ENCODE measurements around the gene CBX6.

CBX6 gene

GRCh38 chr22:38831166-38831945 is 40.7 kb downstream of the CBX6 start:
- H3K79me1 ChIP-seq (ENCODE audit: low read length), result no peaks in the 10 kb centered on the region
- no peaks in the 10 kb centered on the region for H3K79me2 ChIP-seq (ENCODE audit: control insufficient read depth, insufficient read depth, low read length, poor library complexity)
- no peak overlapping the region for H4K91ac ChIP-seq (ENCODE audit: low read depth, low read length)
- no peak overlapping the region for H2BK120ac ChIP-seq (ENCODE audit: insufficient read depth, low read length, poor library complexity)
- no peaks in the 10 kb centered on the region for H3K4me1 ChIP-seq (ENCODE audit: control insufficient read depth in 1 of 2, insufficient read depth in 2 of 2, low read length in 2 of 2)
- H3K9me3 ChIP-seq (ENCODE audit: insufficient read depth, low read depth, low read length), result peaks cover 5% of the 10 kb centered on the region
- no peak overlapping the region for H2BK12ac ChIP-seq (ENCODE audit: low read length)
- H3K18ac ChIP-seq (ENCODE audit: low read length), result no peak overlapping the region
- H3K23ac ChIP-seq (ENCODE audit: low read length), result no peak overlapping the region
- no peak overlapping the region for H3K4me3 ChIP-seq (ENCODE audit: low read depth, low read length)
- peak; percentile 27 to 29 for DNase-seq
- no peak overlapping the region for H3K4ac ChIP-seq (ENCODE audit: low read depth, low read length)
- no peak overlapping the region for H2BK5ac ChIP-seq (ENCODE audit: low read depth, low read length, poor library complexity)
- H3K27me3 ChIP-seq (ENCODE audit: insufficient read depth, low read length), result no peaks in the 10 kb centered on the region
- H3K36me3 ChIP-seq (ENCODE audit: control insufficient read depth in 1 of 2, insufficient read depth in 2 of 2, low read length in 2 of 2), result no peaks in the 10 kb centered on the region
- no peak overlapping the region for H3K14ac ChIP-seq (ENCODE audit: low read length)
- H4K8ac ChIP-seq (ENCODE audit: low read depth, low read length), result no peak overlapping the region
- no peak overlapping the region for H3K9ac ChIP-seq (ENCODE audit: low read length)
- H2AK5ac ChIP-seq (ENCODE audit: low read length), result no peak overlapping the region
- no peak overlapping the region for H3K27ac ChIP-seq (ENCODE audit: low read depth, low read length)
- no peak overlapping the region for H3K4me2 ChIP-seq (ENCODE audit: low read length)
- no CpG with 5 or more reads among the region's 16 CpGs for WGBS (ENCODE audit: extremely low coverage, insufficient coverage, insufficient read length)
- H4K12ac ChIP-seq (ENCODE audit: low read depth, low read length), result no peak overlapping the region
- H2AFZ ChIP-seq (ENCODE audit: insufficient read depth, low read length, poor library complexity), result no peak overlapping the region

- DNase-seq, result no peak
- Histone ChIP-seq H3K9ac (ENCODE audit: low read length) (no peak overlapping the region), H2AFZ (ENCODE audit: insufficient read depth, low read length, poor library complexity) (no peak overlapping the region), H3K4me2 (ENCODE audit: low read length) (no peak overlapping the region), H3K36me3 (ENCODE audit: control insufficient read depth in 1 of 2, insufficient read depth in 2 of 2, low read length in 2 of 2) (no peaks in the 10 kb centered on the region), H2BK12ac (ENCODE audit: low read length) (no peak overlapping the region), H3K79me1 (ENCODE audit: low read length) (no peaks in the 10 kb centered on the region), H3K4me1 (ENCODE audit: control insufficient read depth in 1 of 2, insufficient read depth in 2 of 2, low read length in 2 of 2) (no peaks in the 10 kb centered on the region), H3K9me3 (ENCODE audit: insufficient read depth, low read depth, low read length) (peaks cover 5% of the 10 kb centered on the region), H3K27me3 (ENCODE audit: insufficient read depth, low read length) (no peaks in the 10 kb centered on the region), H3K79me2 (ENCODE audit: control insufficient read depth, insufficient read depth, low read length, poor library complexity) (no peaks in the 10 kb centered on the region), H3K27ac (ENCODE audit: low read depth, low read length) (no peak overlapping the region), H3K23ac (ENCODE audit: low read length) (no peak overlapping the region), H4K12ac (ENCODE audit: low read depth, low read length) (no peak overlapping the region), H4K8ac (ENCODE audit: low read depth, low read length) (no peak overlapping the region), H3K4me3 (ENCODE audit: low read depth, low read length) (no peak overlapping the region), H2BK5ac (ENCODE audit: low read depth, low read length, poor library complexity) (no peak overlapping the region), H3K14ac (ENCODE audit: low read length) (no peak overlapping the region), H4K91ac (ENCODE audit: low read depth, low read length) (no peak overlapping the region), H2AK5ac (ENCODE audit: low read length) (no peak overlapping the region), H3K18ac (ENCODE audit: low read length) (no peak overlapping the region), H3K4ac (ENCODE audit: low read depth, low read length) (no peak overlapping the region), H2BK120ac (ENCODE audit: insufficient read depth, low read length, poor library complexity) (no peak overlapping the region)
- no CpG with 5 or more reads among the region's 7 CpGs for WGBS (ENCODE audit: extremely low coverage, insufficient coverage, insufficient read length)
Observed at GRCh38 chr22:38830845-38831108, 41.2 kb downstream of the CBX6 start.

GRCh38 chr22:38830026-38830844 is 41.8 kb downstream of the CBX6 start:
- H3K4me3 ChIP-seq (ENCODE audit: low read depth, low read length), result no peak overlapping the region
- no peaks in the 10 kb centered on the region for H3K79me1 ChIP-seq (ENCODE audit: low read length)
- no peaks in the 10 kb centered on the region for H3K36me3 ChIP-seq (ENCODE audit: control insufficient read depth in 1 of 2, insufficient read depth in 2 of 2, low read length in 2 of 2)
- H3K27me3 ChIP-seq (ENCODE audit: insufficient read depth, low read length), result no peaks in the 10 kb centered on the region
- no peak overlapping the region for H2BK5ac ChIP-seq (ENCODE audit: low read depth, low read length, poor library complexity)
- H4K12ac ChIP-seq (ENCODE audit: low read depth, low read length), result no peak overlapping the region
- no peak overlapping the region for H2BK120ac ChIP-seq (ENCODE audit: insufficient read depth, low read length, poor library complexity)
- H4K8ac ChIP-seq (ENCODE audit: low read depth, low read length), result no peak overlapping the region
- H2AFZ ChIP-seq (ENCODE audit: insufficient read depth, low read length, poor library complexity), result no peak overlapping the region
- no peak overlapping the region for H3K27ac ChIP-seq (ENCODE audit: low read depth, low read length)
- no peak overlapping the region for H2BK12ac ChIP-seq (ENCODE audit: low read length)
- H3K9me3 ChIP-seq (ENCODE audit: insufficient read depth, low read depth, low read length), result peaks cover 5% of the 10 kb centered on the region
- no peak overlapping the region for H3K4ac ChIP-seq (ENCODE audit: low read depth, low read length)
- H3K14ac ChIP-seq (ENCODE audit: low read length), result no peak overlapping the region
- H3K23ac ChIP-seq (ENCODE audit: low read length), result no peak overlapping the region
- H3K4me1 ChIP-seq (ENCODE audit: control insufficient read depth in 1 of 2, insufficient read depth in 2 of 2, low read length in 2 of 2), result no peaks in the 10 kb centered on the region
- H2AK5ac ChIP-seq (ENCODE audit: low read length), result no peak overlapping the region
- no peak overlapping the region for H3K4me2 ChIP-seq (ENCODE audit: low read length)
- no peak overlapping the region for H3K9ac ChIP-seq (ENCODE audit: low read length)
- no peak for DNase-seq
- H3K79me2 ChIP-seq (ENCODE audit: control insufficient read depth, insufficient read depth, low read length, poor library complexity), result no peaks in the 10 kb centered on the region
- no peak overlapping the region for H3K18ac ChIP-seq (ENCODE audit: low read length)
- H4K91ac ChIP-seq (ENCODE audit: low read depth, low read length), result no peak overlapping the region
- WGBS (ENCODE audit: extremely low coverage, insufficient coverage, insufficient read length), result no CpG with 5 or more reads among the region's 17 CpGs

- H3K79me1 ChIP-seq (ENCODE audit: low read length), result no peaks in the 10 kb centered on the region
- H3K27me3 ChIP-seq (ENCODE audit: insufficient read depth, low read length), result no peaks in the 10 kb centered on the region
- no peak for DNase-seq
- H3K27ac ChIP-seq (ENCODE audit: low read depth, low read length), result no peak overlapping the region
- H3K79me2 ChIP-seq (ENCODE audit: control insufficient read depth, insufficient read depth, low read length, poor library complexity), result no peaks in the 10 kb centered on the region
- no peak overlapping the region for H3K4ac ChIP-seq (ENCODE audit: low read depth, low read length)
- H3K9ac ChIP-seq (ENCODE audit: low read length), result no peak overlapping the region
- no peak overlapping the region for H4K91ac ChIP-seq (ENCODE audit: low read depth, low read length)
- H2AFZ ChIP-seq (ENCODE audit: insufficient read depth, low read length, poor library complexity), result no peak overlapping the region
- H2AK5ac ChIP-seq (ENCODE audit: low read length), result no peak overlapping the region
- no peak overlapping the region for H3K23ac ChIP-seq (ENCODE audit: low read length)
- peaks cover 5% of the 10 kb centered on the region for H3K9me3 ChIP-seq (ENCODE audit: insufficient read depth, low read depth, low read length)
- H3K14ac ChIP-seq (ENCODE audit: low read length), result no peak overlapping the region
- no peak overlapping the region for H2BK5ac ChIP-seq (ENCODE audit: low read depth, low read length, poor library complexity)
- H2BK12ac ChIP-seq (ENCODE audit: low read length), result no peak overlapping the region
- H3K18ac ChIP-seq (ENCODE audit: low read length), result no peak overlapping the region
- no peak overlapping the region for H2BK120ac ChIP-seq (ENCODE audit: insufficient read depth, low read length, poor library complexity)
- H3K4me1 ChIP-seq (ENCODE audit: control insufficient read depth in 1 of 2, insufficient read depth in 2 of 2, low read length in 2 of 2), result no peaks in the 10 kb centered on the region
- WGBS (ENCODE audit: extremely low coverage, insufficient coverage, insufficient read length), result no CpG with 5 or more reads among the region's 4 CpGs
- H3K4me3 ChIP-seq (ENCODE audit: low read depth, low read length), result no peak overlapping the region
- no peak overlapping the region for H4K8ac ChIP-seq (ENCODE audit: low read depth, low read length)
- no peaks in the 10 kb centered on the region for H3K36me3 ChIP-seq (ENCODE audit: control insufficient read depth in 1 of 2, insufficient read depth in 2 of 2, low read length in 2 of 2)
- no peak overlapping the region for H4K12ac ChIP-seq (ENCODE audit: low read depth, low read length)
- H3K4me2 ChIP-seq (ENCODE audit: low read length), result no peak overlapping the region
Observed at GRCh38 chr22:38829485-38829884, 42.5 kb downstream of the CBX6 start.

Data from trophoblast cell (in vitro differentiated cells and primary cell).